Measurements from ENCODE around the gene NRXN3.

Gene NRXN3

DNA sequence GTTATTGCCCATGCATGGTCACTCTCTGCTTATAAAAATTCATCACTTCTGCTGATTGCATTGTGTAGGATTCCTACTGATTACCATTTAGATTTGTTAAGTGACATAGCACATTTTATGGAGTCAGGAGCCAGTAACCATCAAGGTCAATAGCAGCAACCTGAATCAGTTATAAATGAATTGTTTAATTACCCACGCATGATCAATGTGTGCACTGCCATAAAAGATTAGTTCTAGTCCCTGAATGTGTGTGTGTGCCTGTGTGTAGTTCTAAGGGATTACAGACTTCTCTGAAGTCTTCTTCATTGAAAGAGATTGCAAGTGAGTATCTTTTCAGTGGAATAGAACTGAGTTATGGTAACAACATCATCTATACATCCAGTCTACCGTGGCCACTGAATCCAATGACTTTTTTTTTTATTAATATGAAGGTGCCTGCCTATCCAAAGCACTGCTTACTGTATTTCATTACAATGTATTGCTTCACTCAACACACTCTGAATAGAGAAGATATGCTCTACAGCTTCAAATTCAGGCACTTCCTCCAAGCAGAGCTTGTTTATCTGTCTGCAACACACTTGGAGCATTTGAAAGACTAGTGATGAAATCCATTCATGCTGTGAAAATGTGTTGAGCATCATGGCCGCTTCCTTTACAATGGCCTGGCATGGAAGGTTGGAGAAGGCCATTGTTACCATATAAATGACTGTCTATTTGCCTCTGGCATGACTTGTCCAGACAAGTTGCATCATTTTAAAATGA lies 1659.4 kb downstream of the NRXN3 start:
- no peak for DNase-seq (ENCODE audit: low spot score)

DNA sequence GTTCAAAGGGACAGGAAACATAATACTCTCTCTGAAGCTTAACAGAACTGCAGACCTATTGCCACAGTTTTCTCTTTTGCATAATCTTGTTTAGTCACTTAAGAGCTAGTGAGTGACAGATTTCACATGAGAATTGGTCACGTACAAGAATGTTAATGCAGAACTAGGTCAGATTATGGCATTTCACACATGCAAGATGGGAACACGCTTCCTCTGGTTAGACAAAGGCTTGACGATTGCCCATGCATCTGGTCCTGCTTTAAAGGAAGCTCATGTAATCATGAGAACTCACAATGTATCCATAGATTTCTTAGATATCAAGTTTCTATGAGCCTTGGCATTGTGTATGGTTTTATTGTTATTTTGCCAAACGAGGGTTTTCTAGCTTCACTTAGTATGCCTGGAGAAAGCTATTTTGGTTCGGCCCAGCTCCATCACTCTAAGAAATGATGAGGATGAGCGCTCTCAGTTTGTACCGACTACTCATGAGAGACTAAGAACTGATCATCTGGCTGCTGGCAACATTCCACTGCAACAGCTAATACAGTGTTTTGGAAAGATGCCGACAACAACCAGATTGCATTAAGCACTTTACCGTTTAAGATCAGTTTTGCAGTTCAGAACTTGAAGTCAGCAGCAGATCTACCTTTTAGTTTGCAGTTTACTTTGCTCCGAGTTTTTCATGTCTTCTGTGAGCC lies 1661.2 kb downstream of the NRXN3 start:
- no peak for DNase-seq (ENCODE audit: low spot score)

DNA sequence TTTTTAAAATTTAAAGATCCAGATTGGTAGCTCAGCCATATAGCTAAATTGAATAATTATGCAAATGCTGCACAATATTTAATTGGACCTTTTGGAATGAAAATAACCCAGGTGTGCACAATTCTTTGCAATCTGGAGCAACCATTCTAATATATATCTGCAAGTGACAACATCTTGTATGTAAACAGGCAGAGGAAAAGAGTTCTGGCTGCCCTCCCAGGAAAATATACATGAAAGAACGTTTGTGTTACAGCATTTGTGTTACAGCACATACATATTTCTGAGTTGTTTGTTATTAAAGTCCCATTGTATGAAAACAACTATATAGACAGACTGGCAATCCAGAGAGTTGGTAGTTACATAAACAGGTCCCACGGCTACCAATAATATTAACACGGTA lies 1663.6 kb downstream of the NRXN3 start:
- no peak for DNase-seq (ENCODE audit: low spot score)

- no peak for DNase-seq (ENCODE audit: low spot score)
Measured at GRCh38 chr14:79834868-79835267, 1664.7 kb downstream of the NRXN3 start.

GRCh38 chr14:79836577-79836976 lies 1666.4 kb downstream of the NRXN3 start:
- DNase-seq (ENCODE audit: low spot score) = no peak

- no peak for DNase-seq (ENCODE audit: low spot score)
Measured at GRCh38 chr14:79837699-79838098, 1667.5 kb downstream of the NRXN3 start.

DNA sequence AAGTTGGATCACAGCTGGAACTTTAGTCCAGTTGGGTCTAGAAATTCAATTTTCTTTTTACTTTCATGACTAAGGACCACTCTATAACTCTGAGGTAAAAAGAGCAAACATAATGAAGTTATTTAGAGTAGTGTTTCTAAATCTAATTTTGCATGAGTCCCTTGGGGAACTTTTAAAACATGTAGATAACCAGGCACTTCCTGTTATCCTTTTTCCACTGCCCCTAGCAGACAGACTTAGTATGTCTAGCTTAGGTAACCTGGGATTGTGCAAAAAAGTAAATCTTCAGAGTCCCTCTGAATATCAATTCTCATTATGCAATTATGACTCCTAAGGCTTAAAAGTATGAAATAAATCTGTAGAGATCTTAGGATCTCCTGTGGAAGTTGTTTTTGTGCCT lies 1669.9 kb downstream of the NRXN3 start:
- DNase-seq (ENCODE audit: low spot score) = no peak

DNA sequence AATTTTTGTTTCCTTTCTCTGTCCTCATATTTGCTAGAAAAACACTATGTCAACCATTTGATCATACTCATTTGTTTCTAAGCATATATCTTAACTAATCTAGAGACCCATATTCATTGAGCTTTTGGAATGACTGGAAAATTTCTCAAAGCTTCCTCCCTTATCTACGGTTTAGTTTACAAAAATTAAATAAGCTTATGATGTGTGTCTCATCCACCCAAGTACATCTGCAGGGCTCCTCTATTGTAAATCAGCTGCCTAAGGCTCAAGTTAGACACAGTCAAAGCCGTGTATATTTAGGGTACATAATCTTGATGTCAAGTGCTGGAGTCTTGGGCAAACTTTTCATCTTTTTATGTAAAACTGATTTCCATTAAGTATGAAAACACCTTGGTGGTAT lies 1670.7 kb downstream of the NRXN3 start:
- no peak for DNase-seq (ENCODE audit: low spot score)

- DNase-seq (ENCODE audit: low spot score) = no peak
Measured at GRCh38 chr14:79841433-79841832, 1671.3 kb downstream of the NRXN3 start.

GRCh38 chr14:79842270-79842669 lies 1672.1 kb downstream of the NRXN3 start:
- no peak for DNase-seq (ENCODE audit: low spot score)

DNA sequence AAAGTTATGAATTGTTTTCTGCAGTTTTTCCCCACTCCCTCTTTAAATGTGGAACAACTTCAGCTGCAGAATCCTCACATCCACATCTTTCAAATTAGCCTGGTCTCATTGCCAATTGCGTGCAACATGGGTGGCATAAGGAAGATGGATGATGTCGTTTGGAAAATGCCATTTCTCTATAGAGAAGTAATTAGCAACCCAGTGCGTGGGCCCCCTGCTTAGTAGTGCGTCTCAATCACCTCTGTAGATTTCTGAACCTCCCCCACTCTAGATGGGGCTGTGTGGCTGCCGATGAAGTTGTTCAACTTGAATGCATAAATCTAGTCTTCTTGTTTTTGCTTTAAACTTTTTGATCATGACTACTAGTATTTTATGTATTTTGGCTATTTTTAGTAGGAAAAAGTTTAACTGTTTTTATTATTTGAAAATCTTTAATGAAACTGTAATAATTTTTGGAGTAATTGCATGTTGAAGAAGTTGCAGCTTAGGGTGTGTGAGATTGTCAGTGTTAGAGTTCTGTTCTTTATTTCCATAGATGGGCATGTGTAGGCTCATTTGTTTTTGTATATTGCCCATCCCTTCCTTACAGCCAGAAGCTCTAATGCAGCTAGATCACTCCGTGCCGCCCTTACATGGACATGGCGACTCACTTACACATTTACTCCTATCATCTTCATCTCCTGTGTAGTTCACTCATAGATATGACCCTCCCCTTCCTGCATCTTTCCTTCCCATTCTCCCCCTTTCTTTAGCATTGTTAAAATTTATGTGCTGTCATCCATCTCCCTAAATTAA lies 1683.0 kb downstream of the NRXN3 start:
- no peak for DNase-seq (ENCODE audit: low spot score)

- DNase-seq (ENCODE audit: low spot score) = no peak
Measured at GRCh38 chr14:79855789-79856188, 1685.6 kb downstream of the NRXN3 start.

DNA sequence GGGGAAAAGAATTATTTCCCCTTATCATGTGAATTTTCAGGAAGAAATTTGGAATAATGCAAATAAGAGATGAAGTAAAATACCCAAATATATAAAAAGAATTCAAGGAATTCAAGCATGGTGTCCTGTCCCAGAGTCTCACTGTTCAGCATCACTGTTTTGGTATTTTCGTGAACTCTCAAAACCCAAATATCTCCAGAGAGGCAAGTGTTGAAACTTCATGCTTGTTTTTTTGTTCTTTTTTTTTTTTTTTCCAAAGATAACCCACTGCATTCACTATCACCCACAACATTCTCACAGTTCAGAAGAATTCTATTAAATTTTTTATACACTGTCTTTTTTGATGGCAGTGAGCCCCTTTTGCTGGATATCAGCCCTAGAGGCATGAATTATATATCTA lies 1686.2 kb downstream of the NRXN3 start:
- no peak for DNase-seq (ENCODE audit: low spot score)

- DNase-seq (ENCODE audit: low spot score) = no peak
Measured at GRCh38 chr14:79861111-79861510, 1690.9 kb downstream of the NRXN3 start.

GRCh38 chr14:79862045-79862444 lies 1691.9 kb downstream of the NRXN3 start:
- DNase-seq (ENCODE audit: low spot score) = no peak

DNA sequence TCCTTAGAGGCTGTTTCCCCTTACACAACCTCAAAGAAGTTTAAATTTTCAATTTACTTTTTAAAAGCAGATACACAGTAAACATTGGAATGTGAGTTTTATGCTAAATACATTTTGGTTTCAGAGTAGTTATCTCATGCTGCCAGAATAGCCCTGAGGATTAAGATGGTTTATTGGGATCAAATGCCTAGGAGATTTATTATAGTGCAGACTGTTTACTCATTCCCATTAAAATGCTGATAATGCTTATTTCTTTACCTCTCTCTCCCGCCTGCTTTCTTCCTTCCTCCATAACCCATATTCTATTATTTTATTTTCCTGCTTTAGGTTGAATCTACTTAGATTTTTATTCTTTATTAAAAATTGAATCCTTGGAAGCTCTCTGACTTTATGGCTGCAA lies 1701.0 kb downstream of the NRXN3 start:
- no peak for DNase-seq (ENCODE audit: low spot score)

DNA sequence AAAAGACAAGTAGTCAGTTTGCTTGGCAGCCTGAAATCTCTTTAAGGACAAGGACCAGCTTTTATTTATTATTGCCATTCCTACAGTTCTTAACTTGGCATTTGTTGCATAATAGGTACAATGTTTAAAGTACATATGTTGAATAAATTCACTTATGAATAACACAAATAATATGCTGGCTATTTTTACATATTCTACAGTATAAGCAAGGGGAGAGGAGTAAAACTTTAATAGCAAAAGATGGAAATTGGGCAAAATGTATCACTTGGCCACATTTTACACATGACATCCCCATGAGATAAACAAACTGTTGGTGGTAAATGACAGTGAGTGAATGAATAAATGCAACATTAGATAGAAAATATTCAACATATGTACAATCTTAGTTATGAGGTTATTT lies 1708.1 kb downstream of the NRXN3 start:
- DNase-seq (ENCODE audit: low spot score) = no peak

GRCh38 chr14:79878785-79879184 lies 1708.6 kb downstream of the NRXN3 start:
- DNase-seq (ENCODE audit: low spot score) = no peak

DNA sequence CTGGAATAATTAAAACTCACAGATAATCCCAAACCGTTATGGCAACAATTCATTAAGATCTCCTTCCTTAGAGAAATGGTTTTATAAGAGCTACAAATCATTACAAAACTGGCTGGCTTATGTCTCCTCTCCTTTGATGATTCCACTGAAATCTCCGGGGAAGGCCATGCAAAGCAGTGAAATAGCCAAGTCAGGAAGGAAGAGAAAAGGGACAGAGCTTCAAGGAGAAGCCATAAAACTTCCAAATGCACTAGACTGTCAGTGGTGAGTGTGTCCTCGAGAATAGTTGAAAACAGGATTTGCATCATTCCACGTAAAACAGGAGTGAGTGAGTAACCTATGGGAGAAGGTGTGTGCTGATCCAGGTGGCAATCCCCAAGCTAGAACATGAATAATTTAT lies 1711.1 kb downstream of the NRXN3 start:
- DNase-seq (ENCODE audit: low spot score) = no peak

GRCh38 chr14:79890527-79890926 lies 1720.4 kb downstream of the NRXN3 start:
- DNase-seq (ENCODE audit: low spot score) = no peak

DNA sequence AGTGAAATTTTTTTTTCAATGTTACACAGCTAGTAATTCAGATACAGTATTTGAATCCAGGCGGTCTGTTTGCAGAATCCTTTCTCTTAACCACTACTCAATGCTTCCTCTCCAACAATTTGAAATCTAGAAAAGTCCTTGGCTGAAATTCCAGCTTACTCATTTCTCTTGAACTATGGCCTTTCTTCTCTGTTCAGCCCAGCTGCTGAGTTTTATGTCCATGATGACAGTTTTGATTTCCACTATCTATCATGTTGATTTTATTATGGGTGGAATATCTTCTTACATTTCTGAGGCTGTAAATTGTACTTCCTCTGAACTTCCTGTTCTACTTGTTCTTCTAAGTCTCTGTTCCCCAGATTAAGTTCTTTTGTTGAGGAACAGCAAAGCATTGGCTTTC lies 1725.8 kb downstream of the NRXN3 start:
- DNase-seq (ENCODE audit: low spot score) = no peak

GRCh38 chr14:79899610-79900009 lies 1729.4 kb downstream of the NRXN3 start:
- no peak for DNase-seq (ENCODE audit: low spot score)

GRCh38 chr14:79904497-79904896 lies 1734.3 kb downstream of the NRXN3 start:
- no peak for DNase-seq (ENCODE audit: low spot score)

Data from germinal center (tissue), 1 donor.